ENCODE results near the gene ATP13A3. TPM values are rescaled to one million over a fixed set of nuclear protein-coding genes. Genes with fewer than 3 reads are reported as not detected.

The ATP13A3 gene
- total and polyA plus RNA-seq, 11 donors = 26.6 to 237 (median 105) TPM

DNA sequence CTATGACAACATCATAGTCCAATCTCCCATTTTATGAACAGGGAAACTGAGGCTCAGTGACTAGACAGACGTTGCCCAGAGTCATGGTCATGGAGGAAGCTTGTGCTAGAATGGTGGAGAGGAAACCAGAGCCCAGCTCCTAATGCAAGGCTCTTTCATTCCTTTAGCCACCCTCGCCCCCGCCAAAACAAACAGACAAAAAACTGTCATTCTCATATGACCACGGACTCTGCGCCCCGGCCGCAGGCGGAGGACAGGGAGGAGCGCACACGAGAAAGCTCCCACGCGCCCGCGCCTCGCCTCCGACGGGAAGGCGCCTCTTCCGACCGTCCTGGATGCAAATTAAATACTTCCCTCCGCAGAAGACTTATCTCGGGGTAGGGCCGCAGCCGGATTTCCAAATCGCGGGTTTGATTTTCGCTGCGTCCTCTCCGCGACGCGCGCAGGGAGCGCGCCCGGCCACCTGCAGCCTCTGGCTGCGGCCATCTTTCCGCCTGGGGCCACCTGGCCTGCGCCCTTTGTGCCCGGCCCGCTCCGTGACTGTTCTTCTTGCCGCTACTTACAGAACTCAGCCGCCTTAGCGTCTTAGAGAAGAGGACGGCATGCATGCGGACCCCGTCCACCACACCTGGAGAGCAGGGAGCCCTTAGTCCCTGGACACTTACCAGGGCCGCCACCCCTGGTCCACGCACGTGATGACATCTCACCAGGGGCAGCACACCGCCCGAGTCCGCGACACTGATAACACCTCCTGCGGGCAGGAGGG lies 670 bp upstream of the ATP13A3 start:
- intact Hi-C loops (cut with DNase I) = loop anchor here in 6 of 10 donors (5.0 kb wide), 2 partner anchors 85 to 90 kb away; no protein-coding TSS in a partner anchor
- ATAC-seq = peak; percentile 2 to 60 (median 22)
- Histone ChIP-seq H3K4me1 (peaks cover 0 to 71% (median 19%) of the 10 kb centered on the region in 12 donors), H3K9me3 (no peaks in the 10 kb centered on the region), H3K4me3 (peak overlapping the region; percentile 49 to 91 (median 71)), H3K27ac (peak overlapping the region; percentile 74 to 93 (median 89)), H3K27me3 (no peaks in the 10 kb centered on the region), H3K36me3 (peaks cover 0 to 17% (median 2%) of the 10 kb centered on the region in 9 donors)
- peak; percentile 42 to 74 (median 55) for DNase-seq
- TF ChIP-seq POLR2A (IDR thresholded peaks at IDR 0.05) = no peak
- TF ChIP-seq, protein P1, sequence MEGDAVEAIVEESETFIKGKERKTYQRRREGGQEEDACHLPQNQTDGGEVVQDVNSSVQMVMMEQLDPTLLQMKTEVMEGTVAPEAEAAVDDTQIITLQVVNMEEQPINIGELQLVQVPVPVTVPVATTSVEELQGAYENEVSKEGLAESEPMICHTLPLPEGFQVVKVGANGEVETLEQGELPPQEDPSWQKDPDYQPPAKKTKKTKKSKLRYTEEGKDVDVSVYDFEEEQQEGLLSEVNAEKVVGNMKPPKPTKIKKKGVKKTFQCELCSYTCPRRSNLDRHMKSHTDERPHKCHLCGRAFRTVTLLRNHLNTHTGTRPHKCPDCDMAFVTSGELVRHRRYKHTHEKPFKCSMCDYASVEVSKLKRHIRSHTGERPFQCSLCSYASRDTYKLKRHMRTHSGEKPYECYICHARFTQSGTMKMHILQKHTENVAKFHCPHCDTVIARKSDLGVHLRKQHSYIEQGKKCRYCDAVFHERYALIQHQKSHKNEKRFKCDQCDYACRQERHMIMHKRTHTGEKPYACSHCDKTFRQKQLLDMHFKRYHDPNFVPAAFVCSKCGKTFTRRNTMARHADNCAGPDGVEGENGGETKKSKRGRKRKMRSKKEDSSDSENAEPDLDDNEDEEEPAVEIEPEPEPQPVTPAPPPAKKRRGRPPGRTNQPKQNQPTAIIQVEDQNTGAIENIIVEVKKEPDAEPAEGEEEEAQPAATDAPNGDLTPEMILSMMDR (IDR thresholded peaks at IDR 0.05) = no peak
- WGBS, 4 donors = 12 to 25% (median 18%) methylated on average over 54 to 56 of the region's 56 CpGs

DNA sequence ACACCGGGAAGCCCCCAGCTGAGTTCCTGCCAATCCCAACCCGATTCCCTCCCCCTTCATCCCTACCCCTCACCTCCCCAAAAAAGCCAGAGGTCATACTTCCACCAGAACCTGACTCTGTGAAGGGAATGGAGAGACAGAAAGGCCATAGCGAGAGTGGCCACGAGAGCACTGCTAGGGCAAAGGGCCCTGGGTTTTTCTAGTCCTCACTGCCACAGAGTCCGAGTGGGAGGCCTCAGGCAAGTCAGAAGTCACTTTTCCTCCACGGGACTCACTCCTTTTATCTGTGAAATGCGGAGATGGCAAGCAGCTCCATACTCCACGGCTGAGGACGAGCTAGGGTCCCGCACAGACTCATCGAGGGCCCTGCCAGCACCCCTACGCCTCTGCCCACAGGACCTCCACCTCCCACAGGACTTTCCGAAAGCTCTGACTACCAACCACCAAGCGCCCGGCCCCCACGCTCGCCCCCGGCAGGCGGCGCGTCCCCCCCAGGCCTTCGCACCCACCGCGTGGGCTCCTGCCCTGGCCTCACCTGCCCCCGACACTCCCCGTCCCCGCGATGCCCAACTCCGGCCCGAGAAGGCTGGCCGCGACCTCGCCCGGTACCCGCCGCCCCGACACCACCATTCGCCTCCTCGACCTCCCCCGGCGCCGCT lies 792 bp downstream of the ATP13A3 start:
- Histone ChIP-seq H3K36me3 (peaks cover 0 to 26% (median 5%) of the 10 kb centered on the region in 9 donors), H3K9me3 (no peaks in the 10 kb centered on the region), H3K27me3 (no peaks in the 10 kb centered on the region), H3K4me3 (peak overlapping the region; percentile 57 to 91 (median 72)), H3K4me1 (peaks cover 0 to 86% (median 30%) of the 10 kb centered on the region in 12 donors), H3K27ac (peak overlapping the region; percentile 74 to 93 (median 91))
- TF ChIP-seq, protein P1 (IDR thresholded peaks at IDR 0.05) = peak in 4 of 12 donors; percentile 15 to 36 (median 22)
- no peak for TF ChIP-seq POLR2A (IDR thresholded peaks at IDR 0.05)
- 1 to 3% (median 1%) methylated on average over 15 to 42 of the region's 42 CpGs for WGBS, 4 donors
- ATAC-seq (peak; percentile 10 to 26 (median 16)), DNase-seq (peak; percentile 28 to 71 (median 48))
- intact Hi-C loops (cut with DNase I) = loop anchor here in 7 of 10 donors (1.0 to 5.0 kb wide), 3 partner anchors 14 to 91 kb away; no protein-coding TSS in a partner anchor

- TF ChIP-seq, protein P1 (IDR thresholded peaks at IDR 0.05) = no peak
- no peak for TF ChIP-seq POLR2A (IDR thresholded peaks at IDR 0.05)
- 16 to 23% (median 21%) methylated on average over 6 of the region's 6 CpGs for WGBS, 4 donors
- DNase-seq (no peak), ATAC-seq (peak in 1 of 4 donors; percentile 11)
- no peaks in the 10 kb centered on the region for H3K27me3 ChIP-seq
- H3K27ac ChIP-seq = peak overlapping the region; percentile 74 to 93 (median 91)
- H3K4me3 ChIP-seq = peak overlapping the region; percentile 57 to 91 (median 72)
- H3K9me3 ChIP-seq = no peaks in the 10 kb centered on the region
- peaks cover 0 to 86% (median 35%) of the 10 kb centered on the region in 12 donors for H3K4me1 ChIP-seq
- H3K36me3 ChIP-seq = peaks cover 0 to 26% (median 5%) of the 10 kb centered on the region in 9 donors
- intact Hi-C loops (cut with DNase I) = loop anchor here in 6 of 10 donors (5.0 kb wide), 2 partner anchors 87 to 92 kb away; no protein-coding TSS in a partner anchor
These were observed 1.3 kb downstream of the ATP13A3 start for GRCh38 chr3:194485468-194485880.

All from heart left ventricle (tissue), 16 donors.